ENCODE measurements around the gene PTPRCAP.

Gene PTPRCAP

GRCh38 chr11:67453816-67454732, 16.6 kb upstream of the PTPRCAP start:
- no peak overlapping the region for H3K27ac ChIP-seq

GRCh38 chr11:67452141-67452952, 14.9 kb upstream of the PTPRCAP start, which contains the start of gene GPR152:
Gene GPR152, minus strand, starts transcription at chr11:67452729. Its CDS starts 5 bp downstream, at chr11:67452724.
- Histone ChIP-seq H3K27ac (no peak within 1 kb of the TSS), H3K9ac (ENCODE audit: insufficient read length) (no peak within 1 kb of the TSS), H3K9me3 (ENCODE audit: low read depth, low read length) (no peaks in the 10 kb centered on the region), H3K4me3 (no peak within 1 kb of the TSS), H3K36me3 (ENCODE audit: insufficient read depth, low read length) (no peaks in the 10 kb centered on the region)
- no peak for DNase-seq (ENCODE audit: low read depth, low spot score)
- TF ChIP-seq EZH2 (IDR thresholded peaks at IDR 0.05) = no peak
- TF ChIP-seq POLR2AphosphoS5 (IDR thresholded peaks at IDR 0.05; ENCODE audit: borderline replicate concordance, low read depth, low read length) = no peak
- TF ChIP-seq FOXP2 (optimal IDR thresholded peaks at IDR 0.05; ENCODE audit: control extremely low read depth, extremely low read length, insufficient read depth) = no peak

More at GRCh38 chr11:67453816-67454732, 16.6 kb upstream of the PTPRCAP start:
- TF ChIP-seq POLR2AphosphoS5 (IDR thresholded peaks at IDR 0.05; ENCODE audit: borderline replicate concordance, low read depth, low read length) = no peak
- TF ChIP-seq EZH2 (IDR thresholded peaks at IDR 0.05) = no peak
- TF ChIP-seq FOXP2 (optimal IDR thresholded peaks at IDR 0.05; ENCODE audit: control extremely low read depth, extremely low read length, insufficient read depth) = no peak
- Histone ChIP-seq H3K9ac (ENCODE audit: insufficient read length) (no peak overlapping the region), H3K9me3 (ENCODE audit: low read depth, low read length) (no peaks in the 10 kb centered on the region), H3K36me3 (ENCODE audit: insufficient read depth, low read length) (no peaks in the 10 kb centered on the region), H3K4me3 (no peak overlapping the region)
- no peak for DNase-seq (ENCODE audit: low read depth, low spot score)

GRCh38 chr11:67451658-67451976, 14.1 kb upstream of the PTPRCAP start:
- TF ChIP-seq EZH2 (IDR thresholded peaks at IDR 0.05) (no peak), FOXP2 (optimal IDR thresholded peaks at IDR 0.05; ENCODE audit: control extremely low read depth, extremely low read length, insufficient read depth) (no peak), POLR2AphosphoS5 (IDR thresholded peaks at IDR 0.05; ENCODE audit: borderline replicate concordance, low read depth, low read length) (no peak)
- no peak overlapping the region for H3K9ac ChIP-seq (ENCODE audit: insufficient read length)
- DNase-seq (ENCODE audit: low read depth, low spot score) = no peak

GRCh38 chr11:67450796-67451657, 13.5 kb upstream of the PTPRCAP start:
- no peaks in the 10 kb centered on the region for H3K36me3 ChIP-seq (ENCODE audit: insufficient read depth, low read length)
- H3K9me3 ChIP-seq (ENCODE audit: low read depth, low read length) = no peaks in the 10 kb centered on the region
- H3K27ac ChIP-seq = no peak overlapping the region
- no peak overlapping the region for H3K9ac ChIP-seq (ENCODE audit: insufficient read length)
- DNase-seq (ENCODE audit: low read depth, low spot score) = no peak
- no peak for TF ChIP-seq POLR2AphosphoS5 (IDR thresholded peaks at IDR 0.05; ENCODE audit: borderline replicate concordance, low read depth, low read length)
- TF ChIP-seq EZH2 (IDR thresholded peaks at IDR 0.05) = no peak
- no peak for TF ChIP-seq FOXP2 (optimal IDR thresholded peaks at IDR 0.05; ENCODE audit: control extremely low read depth, extremely low read length, insufficient read depth)
- H3K4me3 ChIP-seq = no peak overlapping the region

More at GRCh38 chr11:67451658-67451976, 14.1 kb upstream of the PTPRCAP start:
- Histone ChIP-seq H3K9me3 (ENCODE audit: low read depth, low read length) (no peaks in the 10 kb centered on the region), H3K36me3 (ENCODE audit: insufficient read depth, low read length) (no peaks in the 10 kb centered on the region), H3K27ac (no peak overlapping the region), H3K4me3 (no peak overlapping the region)

- Histone ChIP-seq H3K4me3 (no peak overlapping the region), H3K27ac (no peak overlapping the region), H3K9ac (ENCODE audit: insufficient read length) (no peak overlapping the region), H3K36me3 (ENCODE audit: insufficient read depth, low read length) (no peaks in the 10 kb centered on the region), H3K9me3 (ENCODE audit: low read depth, low read length) (no peaks in the 10 kb centered on the region)
- TF ChIP-seq POLR2AphosphoS5 (IDR thresholded peaks at IDR 0.05; ENCODE audit: borderline replicate concordance, low read depth, low read length) (no peak), EZH2 (IDR thresholded peaks at IDR 0.05) (no peak), FOXP2 (optimal IDR thresholded peaks at IDR 0.05; ENCODE audit: control extremely low read depth, extremely low read length, insufficient read depth) (no peak)
- DNase-seq (ENCODE audit: low read depth, low spot score) = no peak
Measured at GRCh38 chr11:67449116-67449844, 11.8 kb upstream of the PTPRCAP start.

- H3K9me3 ChIP-seq (ENCODE audit: low read depth, low read length) = no peaks in the 10 kb centered on the region
- no peak overlapping the region for H3K4me3 ChIP-seq
- TF ChIP-seq POLR2AphosphoS5 (IDR thresholded peaks at IDR 0.05; ENCODE audit: borderline replicate concordance, low read depth, low read length) (no peak), EZH2 (IDR thresholded peaks at IDR 0.05) (no peak), FOXP2 (optimal IDR thresholded peaks at IDR 0.05; ENCODE audit: control extremely low read depth, extremely low read length, insufficient read depth) (no peak)
Measured at GRCh38 chr11:67448220-67448609, 10.7 kb upstream of the PTPRCAP start.

GRCh38 chr11:67445515-67445914, 8.0 kb upstream of the PTPRCAP start:
- no peak overlapping the region for H3K4me3 ChIP-seq
- no peaks in the 10 kb centered on the region for H3K9me3 ChIP-seq (ENCODE audit: low read depth, low read length)
- H3K27ac ChIP-seq = no peak overlapping the region
- no peak for DNase-seq (ENCODE audit: low read depth, low spot score)
- H3K36me3 ChIP-seq (ENCODE audit: insufficient read depth, low read length) = peaks cover 3% of the 10 kb centered on the region; the same call in 1 of the 2 replicates
- no peak for TF ChIP-seq FOXP2 (optimal IDR thresholded peaks at IDR 0.05; ENCODE audit: control extremely low read depth, extremely low read length, insufficient read depth)
- TF ChIP-seq EZH2 (IDR thresholded peaks at IDR 0.05) = no peak
- no peak for TF ChIP-seq POLR2AphosphoS5 (IDR thresholded peaks at IDR 0.05; ENCODE audit: borderline replicate concordance, low read depth, low read length)
- no peak overlapping the region for H3K9ac ChIP-seq (ENCODE audit: insufficient read length)

More at GRCh38 chr11:67448220-67448609, 10.7 kb upstream of the PTPRCAP start:
- Histone ChIP-seq H3K36me3 (ENCODE audit: insufficient read depth, low read length) (no peaks in the 10 kb centered on the region), H3K27ac (no peak overlapping the region), H3K9ac (ENCODE audit: insufficient read length) (no peak overlapping the region)
- DNase-seq (ENCODE audit: low read depth, low spot score) = no peak

Data from SK-N-MC (cell line).